ENCODE measurements around the gene LONRF2.
"Not testable (repeated sequence)": the region's sequence is repeated elsewhere in the genome, so short reads cannot be mapped to it uniquely, and the experiment has no call there.

The LONRF2 gene
- total RNA-seq: 4.7 to 7.5 reads per million in 2 donors

GRCh38 chr2:100321866-100322820, at the start of gene LONRF2:
Gene LONRF2 (minus strand): TSS chr2:100322501. CDS start chr2:100322093, 408 bp downstream.
- DNase-seq: peak in 1 of 5 experiments; percentile 38

DNA sequence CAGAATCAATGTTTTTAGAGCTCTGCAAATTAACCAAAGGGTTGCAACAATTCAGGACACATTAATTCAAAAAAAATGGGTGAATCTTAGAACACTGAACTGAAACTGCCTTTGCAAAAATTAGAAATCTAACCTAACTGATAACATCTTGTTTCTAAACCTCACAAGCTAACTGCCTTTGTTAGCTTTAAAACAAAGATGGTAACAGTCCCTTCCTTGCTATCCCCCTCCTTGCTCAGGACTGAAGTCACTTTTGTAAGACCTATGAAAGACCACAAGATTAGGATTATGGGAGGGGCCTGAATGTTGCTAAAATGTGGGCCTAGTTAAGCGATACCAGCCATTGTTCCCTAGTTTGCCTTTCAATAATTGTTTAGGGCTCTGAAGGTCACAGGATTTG, 44.9 kb upstream of the LONRF2 start:
- peak in 1 of 5 experiments; percentile 90 for DNase-seq

DNA sequence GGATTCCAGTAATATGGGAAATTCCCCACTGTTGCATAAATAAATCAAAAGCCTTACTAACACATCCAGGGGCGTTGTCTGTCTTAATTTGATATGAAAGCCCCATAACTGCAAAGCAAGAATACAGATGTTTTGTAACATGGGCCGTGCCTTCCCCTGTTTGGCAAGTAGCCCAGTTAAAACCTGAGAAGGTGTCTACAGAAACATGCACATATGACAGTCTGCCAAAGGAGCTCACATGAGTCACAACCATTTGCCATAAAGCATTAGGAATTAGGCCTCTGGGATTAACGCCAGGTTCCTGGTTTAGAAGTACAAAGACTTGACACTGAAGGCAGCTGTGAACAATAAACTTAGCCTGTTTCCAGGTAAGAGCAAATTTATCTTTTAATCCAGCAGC, 43.1 kb upstream of the LONRF2 start:
- peak in 1 of 5 experiments; percentile 11 for DNase-seq

- DNase-seq: not testable (repeated sequence)
Observed at GRCh38 chr2:100362269-100362668, 40.0 kb upstream of the LONRF2 start.

DNA sequence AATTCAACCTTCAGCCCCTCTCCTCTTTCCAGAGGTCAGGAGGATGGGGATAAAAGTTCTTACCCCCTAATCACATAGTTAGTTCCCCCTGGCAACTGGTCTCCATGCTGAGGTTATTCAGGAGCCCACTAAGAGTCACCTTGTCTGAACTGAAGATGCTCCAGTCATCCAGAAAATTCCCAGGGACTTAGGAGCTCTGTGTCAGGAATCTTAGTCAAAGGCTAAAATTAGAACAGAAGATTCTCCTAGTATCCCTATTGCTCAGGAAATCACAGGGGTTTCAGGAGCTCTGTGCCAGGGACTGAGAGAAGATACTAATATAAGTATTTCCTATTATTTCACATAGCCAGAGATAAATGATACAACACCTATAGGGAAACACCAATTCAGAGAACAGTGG, 37.3 kb upstream of the LONRF2 start:
- no peak for DNase-seq

- no peak for DNase-seq
Observed at GRCh38 chr2:100358554-100358953, 36.3 kb upstream of the LONRF2 start.

GRCh38 chr2:100352521-100352920, 30.2 kb upstream of the LONRF2 start:
- no peak for DNase-seq

- DNase-seq: no peak
Observed at GRCh38 chr2:100350661-100351185, 28.4 kb upstream of the LONRF2 start.

GRCh38 chr2:100345144-100345543, 22.8 kb upstream of the LONRF2 start:
- DNase-seq: not testable (repeated sequence)

GRCh38 chr2:100344433-100344832, 22.1 kb upstream of the LONRF2 start:
- no peak for DNase-seq

GRCh38 chr2:100342466-100342865, 20.2 kb upstream of the LONRF2 start:
- DNase-seq: not testable (repeated sequence)

DNA sequence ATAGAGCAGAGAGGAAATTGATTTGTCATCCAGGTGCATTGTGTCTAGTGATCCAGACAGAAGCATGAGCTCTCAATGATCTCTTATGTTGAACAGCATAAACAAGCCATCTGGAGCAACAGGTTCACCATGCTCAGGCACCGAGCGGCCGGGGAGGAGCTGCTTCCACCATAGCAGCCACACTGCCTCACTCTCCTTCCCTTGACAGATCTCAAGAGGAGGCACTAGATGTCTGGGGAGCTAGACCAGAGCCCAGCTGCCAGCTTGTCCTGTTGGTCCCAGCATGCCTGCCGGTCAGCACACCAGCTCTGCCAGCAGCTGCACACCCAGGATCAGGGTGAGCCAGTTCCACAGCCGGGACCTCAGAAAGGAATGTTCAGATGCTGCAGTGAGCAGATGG, 17.5 kb upstream of the LONRF2 start:
- no peak for DNase-seq

GRCh38 chr2:100334929-100335328, 12.6 kb upstream of the LONRF2 start:
- no peak for DNase-seq

DNA sequence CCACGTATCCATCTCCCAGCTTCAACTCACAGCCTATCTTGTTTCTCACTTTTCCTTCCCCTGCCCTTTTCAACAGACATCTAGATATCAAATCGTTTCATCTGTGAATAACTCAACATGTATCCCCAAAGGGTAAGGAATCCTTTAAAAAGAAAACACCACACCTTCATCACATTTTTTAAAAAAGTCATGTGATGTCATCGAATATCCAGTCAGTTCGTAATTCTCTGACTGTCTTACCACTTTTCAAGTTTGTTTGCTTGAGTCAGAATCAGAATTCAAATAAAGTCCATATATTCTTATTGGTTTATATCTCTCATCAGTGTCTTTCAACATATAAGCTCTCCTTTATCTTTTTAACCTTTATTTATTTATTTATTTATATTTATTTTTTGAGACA, 5.4 kb upstream of the LONRF2 start:
- DNase-seq: no peak

DNA sequence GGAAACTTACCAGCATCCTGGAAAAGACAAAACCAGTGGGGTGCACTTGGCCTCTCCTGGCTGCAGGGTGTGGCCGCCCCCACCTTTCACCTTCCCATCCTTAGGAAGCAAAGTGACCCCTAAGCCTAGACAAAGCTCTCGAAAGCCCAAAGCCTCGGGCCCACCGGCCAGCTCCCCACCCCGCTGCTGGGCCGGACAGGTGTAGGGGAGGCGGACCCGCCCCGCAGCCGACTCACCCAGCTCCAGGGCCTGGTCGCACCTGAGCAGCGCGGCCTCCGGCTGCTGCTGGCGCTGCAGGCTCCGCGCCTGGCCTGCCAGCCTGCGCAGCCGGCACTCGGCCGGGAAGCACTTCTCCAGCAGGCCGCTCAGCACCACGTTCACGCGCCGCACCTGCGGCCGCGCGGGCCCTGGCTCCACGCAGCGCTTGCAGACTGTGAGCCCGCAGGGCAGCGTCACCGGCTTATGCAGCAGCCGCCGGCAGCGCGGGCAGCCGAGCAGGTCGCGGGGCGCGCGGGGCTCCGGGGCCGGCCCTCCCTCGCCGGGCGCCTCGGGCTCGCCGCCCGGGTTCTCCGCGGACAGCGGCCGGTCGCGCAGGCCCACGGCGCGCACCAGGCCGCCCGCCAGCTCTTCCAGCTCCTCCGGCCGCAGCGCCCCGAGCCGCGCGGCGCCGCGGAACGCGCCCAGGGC, 979 bp downstream of the LONRF2 start:
- DNase-seq: peak in 1 of 5 experiments; percentile 66

GRCh38 chr2:100320547-100321178, 1.6 kb downstream of the LONRF2 start:
- DNase-seq: no peak

GRCh38 chr2:100317634-100318033, 4.7 kb downstream of the LONRF2 start:
- DNase-seq: no peak

DNA sequence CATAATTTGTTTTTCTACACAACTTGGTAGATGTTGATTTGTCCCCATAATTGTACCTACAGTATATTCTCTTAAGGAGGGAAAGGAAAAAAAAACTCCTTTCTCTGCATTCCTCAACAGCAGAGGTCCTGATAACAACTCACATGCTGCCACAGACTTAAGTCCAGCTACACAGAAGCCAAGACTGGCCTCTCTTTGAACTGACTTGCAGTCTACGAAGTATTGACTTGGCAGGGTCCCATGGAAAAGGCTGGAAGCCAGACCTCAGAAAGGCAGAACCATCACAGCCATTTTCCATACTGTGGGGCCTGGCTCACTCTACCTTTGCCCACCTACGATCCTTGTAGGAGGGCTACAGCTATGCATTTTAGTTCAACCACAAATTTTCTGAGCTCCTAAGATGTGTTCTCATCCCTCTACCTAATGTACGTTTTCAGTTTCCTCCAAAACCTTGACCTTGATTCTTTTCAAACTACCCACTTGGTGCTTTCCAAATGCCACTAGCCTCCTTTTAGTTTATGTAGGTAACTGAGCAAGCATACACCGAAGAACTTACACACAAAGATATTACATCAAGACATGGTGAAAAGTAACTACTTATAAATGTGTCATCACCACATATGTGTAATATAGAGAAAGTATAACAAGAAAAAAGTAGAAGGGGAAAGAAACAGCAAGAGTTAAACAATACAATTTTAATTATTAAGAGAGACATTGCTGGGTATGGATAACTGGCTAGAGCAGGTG, 12.2 kb downstream of the LONRF2 start:
- DNase-seq: no peak

DNA sequence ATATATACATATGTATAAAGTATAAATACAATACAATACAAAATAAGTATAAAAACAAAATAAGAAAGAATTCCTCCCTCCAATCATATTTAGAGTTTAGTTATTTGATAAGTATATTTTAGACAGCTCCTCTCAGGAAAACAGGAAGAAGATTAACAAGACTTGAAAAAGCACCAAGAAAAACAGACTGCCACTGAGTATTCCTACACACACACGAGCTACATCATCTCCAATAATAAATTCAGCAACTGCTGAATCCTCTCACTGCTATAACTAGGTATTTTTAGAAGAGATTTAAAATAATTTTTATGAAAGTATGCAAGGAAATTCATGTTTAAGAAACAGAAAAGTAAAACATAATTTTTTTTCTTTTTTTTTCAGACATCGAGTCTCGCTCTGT, 13.0 kb downstream of the LONRF2 start:
- DNase-seq: no peak

DNA sequence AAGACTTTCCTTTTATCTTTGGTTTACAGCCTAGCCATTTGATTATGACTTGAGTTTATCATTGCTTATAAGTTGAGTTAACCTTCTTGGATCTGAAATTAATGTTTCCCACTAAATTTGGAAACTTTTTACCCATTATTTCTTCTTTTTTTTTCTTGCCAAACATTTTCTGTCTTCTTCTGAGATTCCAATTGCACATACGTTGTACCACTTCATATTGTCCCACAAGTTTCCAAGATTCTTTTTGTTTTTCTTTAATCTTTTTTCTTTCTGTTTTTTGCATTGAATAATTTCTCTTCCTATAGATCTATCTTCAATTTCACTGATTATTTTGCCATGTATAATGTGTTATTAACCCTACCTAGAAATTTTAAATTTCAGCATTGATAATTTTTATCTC, 18.6 kb downstream of the LONRF2 start:
- DNase-seq: no peak

GRCh38 chr2:100302585-100302892, 19.8 kb downstream of the LONRF2 start:
- no peak for DNase-seq

DNA sequence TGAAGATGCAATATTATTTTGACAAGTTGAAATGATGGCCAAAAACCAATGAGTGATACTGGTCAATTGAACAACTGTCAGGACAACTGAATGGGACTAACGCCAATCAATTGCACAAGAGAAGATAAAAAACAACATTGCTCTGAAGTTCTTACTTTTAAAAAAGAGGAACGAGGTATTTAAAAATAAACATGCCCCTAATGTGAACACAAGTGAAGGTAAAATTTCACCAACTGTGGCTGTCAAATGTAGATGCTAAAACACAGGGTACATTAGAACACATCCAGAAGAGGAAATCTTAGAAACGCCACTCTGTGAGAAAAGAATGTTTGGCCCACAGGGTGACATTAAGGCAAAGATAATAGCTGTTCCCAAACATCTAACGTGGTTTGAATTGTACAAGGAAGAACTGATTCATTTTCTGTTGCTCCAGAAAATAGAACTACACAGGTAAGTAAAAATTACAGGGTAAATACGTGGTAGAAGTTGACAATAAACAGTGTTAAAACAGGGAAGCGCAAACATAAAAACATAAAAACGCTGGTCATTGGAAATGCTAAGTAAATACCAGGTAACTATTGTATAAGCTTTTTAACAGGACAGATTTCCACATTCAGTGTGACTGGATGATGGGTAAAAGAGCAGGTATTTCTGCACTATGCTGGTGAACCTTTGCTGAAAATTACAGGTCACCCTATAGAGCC, 20.3 kb downstream of the LONRF2 start:
- no peak for DNase-seq

Data from T-helper 2 cell (primary cell).